ENCODE results near the gene CHMP2A.

The CHMP2A gene

DNA sequence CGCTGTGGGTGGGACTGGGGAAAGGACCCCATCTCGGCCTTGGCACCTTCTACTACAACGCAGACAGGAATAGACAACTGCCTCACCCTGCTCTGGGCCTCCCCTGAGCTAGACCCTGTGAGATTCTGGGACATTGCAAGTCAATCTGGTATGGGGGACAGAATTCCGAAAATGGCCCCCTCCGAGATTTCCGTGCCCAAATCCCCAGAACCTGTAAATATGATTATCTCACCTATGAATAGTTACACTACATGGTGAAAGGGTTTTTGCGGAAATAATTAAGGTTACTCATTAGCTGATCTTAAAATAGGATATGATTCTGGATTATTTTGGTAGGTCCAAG, 34.7 kb downstream of the CHMP2A start:
- peak overlapping the region; percentile 98 for H3K27ac Mint-ChIP-seq
- H3K36me3 Mint-ChIP-seq = peaks cover 17% of the 10 kb centered on the region
- H3K9me3 Mint-ChIP-seq = no peaks in the 10 kb centered on the region
- peaks cover 41% of the 10 kb centered on the region for H3K4me1 Mint-ChIP-seq
- CTCF ChIA-PET = interaction anchor here (0.7 to 7.4 kb wide), 17 partner anchors 8 to 337 kb away, joined by 3 to 109 read pairs (median 5); partner anchors contain the start of genes CHMP2A, TRIM28, ZNF324 and ZSCAN22
- DNase-seq = no peak
- H3K4me3 Mint-ChIP-seq = peak overlapping the region; percentile 91
- peaks cover 6% of the 10 kb centered on the region for H3K27me3 Mint-ChIP-seq

- peak; percentile 92 for DNase-seq
- Mint-ChIP-seq H3K4me1 (peaks cover 45% of the 10 kb centered on the region), H3K9me3 (no peaks in the 10 kb centered on the region), H3K4me3 (peak within 1 kb of the TSS; percentile 91), H3K27me3 (peaks cover 6% of the 10 kb centered on the region), H3K27ac (peak within 1 kb of the TSS; percentile 98), H3K36me3 (peaks cover 19% of the 10 kb centered on the region)
- CTCF ChIA-PET = interaction anchor here (0.7 to 7.4 kb wide), 21 partner anchors 9 to 336 kb away, joined by 3 to 109 read pairs (median 5); partner anchors contain the start of genes CHMP2A, TRIM28, ZNF324 and ZSCAN22
Observed at GRCh38 chr19:58519355-58520256, 35.3 kb downstream of the CHMP2A start, which contains the start of gene ZBTB45. Gene ZBTB45 (minus strand): TSS chr19:58519810. CDS start chr19:58517673, 2,137 bp downstream.

DNA sequence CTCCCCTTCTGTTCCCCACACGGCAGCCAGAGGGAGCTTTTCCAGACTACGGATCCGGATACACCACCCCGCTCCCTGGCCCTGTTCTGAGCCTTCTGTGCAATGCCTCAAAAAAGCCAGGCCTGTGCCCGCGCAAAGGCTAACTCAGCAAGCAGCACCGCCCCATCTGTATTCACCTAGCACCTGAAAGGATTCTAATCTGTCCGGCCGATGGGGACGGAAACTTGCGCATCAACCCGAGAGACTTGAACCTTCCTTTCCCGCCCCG, 35.9 kb downstream of the CHMP2A start:
- CTCF ChIA-PET = interaction anchor here (0.7 to 7.4 kb wide), 15 partner anchors 10 to 300 kb away, joined by 3 to 109 read pairs (median 6); partner anchors contain the start of genes CHMP2A and TRIM28
- peaks cover 20% of the 10 kb centered on the region for H3K36me3 Mint-ChIP-seq
- no peaks in the 10 kb centered on the region for H3K9me3 Mint-ChIP-seq
- peaks cover 50% of the 10 kb centered on the region for H3K4me1 Mint-ChIP-seq
- peak overlapping the region; percentile 98 for H3K27ac Mint-ChIP-seq
- H3K4me3 Mint-ChIP-seq = peak overlapping the region; percentile 91
- H3K27me3 Mint-ChIP-seq = peaks cover 6% of the 10 kb centered on the region
- peak; percentile 73 for DNase-seq

GRCh38 chr19:58518256-58519086, 36.4 kb downstream of the CHMP2A start:
- Mint-ChIP-seq H3K9me3 (no peaks in the 10 kb centered on the region), H3K27me3 (peaks cover 6% of the 10 kb centered on the region), H3K36me3 (peaks cover 21% of the 10 kb centered on the region), H3K4me1 (peaks cover 54% of the 10 kb centered on the region), H3K27ac (peak overlapping the region; percentile 98), H3K4me3 (peak overlapping the region; percentile 91)
- no peak for DNase-seq
- CTCF ChIA-PET = interaction anchor here (0.7 to 7.4 kb wide), 15 partner anchors 10 to 300 kb away, joined by 3 to 109 read pairs (median 6); partner anchors contain the start of genes CHMP2A and TRIM28

- H3K4me3 Mint-ChIP-seq = peak overlapping the region; percentile 33
- peaks cover 21% of the 10 kb centered on the region for H3K36me3 Mint-ChIP-seq
- H3K9me3 Mint-ChIP-seq = no peaks in the 10 kb centered on the region
- H3K27me3 Mint-ChIP-seq = peaks cover 6% of the 10 kb centered on the region
- H3K4me1 Mint-ChIP-seq = peaks cover 60% of the 10 kb centered on the region
- no peak overlapping the region for H3K27ac Mint-ChIP-seq
- CTCF ChIA-PET = interaction anchor here (1.3 to 7.4 kb wide), 4 partner anchors 37 to 62 kb away, joined by 4 to 109 read pairs (median 20); partner anchors contain the start of gene CHMP2A
- DNase-seq = no peak
Observed at GRCh38 chr19:58516964-58517833, 37.7 kb downstream of the CHMP2A start.

DNA sequence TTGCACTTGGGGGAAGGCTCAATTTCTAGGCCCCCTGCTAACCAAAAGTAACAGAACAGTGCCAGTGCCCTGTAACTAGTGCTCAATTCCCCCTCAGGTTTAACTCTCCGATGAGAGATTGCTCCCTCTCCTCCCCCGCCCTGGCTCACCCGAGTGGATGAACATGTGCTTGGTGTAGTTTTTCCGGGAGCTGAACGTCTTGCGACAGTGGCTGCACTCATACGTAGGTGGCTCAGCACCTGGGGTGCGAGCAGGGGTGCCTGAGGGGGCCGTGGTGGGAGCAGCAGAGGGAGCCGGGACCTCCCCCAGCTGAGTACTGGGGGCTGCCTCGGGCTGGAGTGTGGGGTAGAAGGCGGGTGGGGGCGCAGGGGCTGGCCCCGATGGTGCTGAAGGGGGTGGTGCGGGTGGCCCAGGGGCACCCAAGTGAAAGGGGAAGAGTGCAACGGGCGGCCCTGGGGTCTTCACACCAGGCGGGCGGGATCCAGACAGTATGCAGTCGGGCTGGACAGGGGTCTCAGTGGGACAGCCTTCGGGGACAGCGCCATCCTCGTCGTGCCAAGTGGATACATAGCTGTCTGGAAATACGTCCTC, 38.6 kb downstream of the CHMP2A start:
- Mint-ChIP-seq H3K4me1 (peaks cover 60% of the 10 kb centered on the region), H3K27me3 (peaks cover 6% of the 10 kb centered on the region), H3K36me3 (peaks cover 21% of the 10 kb centered on the region), H3K27ac (peak overlapping the region; percentile 73), H3K4me3 (peak overlapping the region; percentile 62), H3K9me3 (no peaks in the 10 kb centered on the region)
- no peak for DNase-seq
- CTCF ChIA-PET = interaction anchor here (1.3 to 7.4 kb wide), 2 partner anchors 38 to 63 kb away, joined by 4 to 109 read pairs; partner anchors contain the start of gene CHMP2A

- DNase-seq = no peak
- Mint-ChIP-seq H3K4me1 (peaks cover 56% of the 10 kb centered on the region), H3K9me3 (no peaks in the 10 kb centered on the region), H3K4me3 (peak overlapping the region; percentile 62), H3K27me3 (peaks cover 6% of the 10 kb centered on the region), H3K36me3 (peaks cover 21% of the 10 kb centered on the region), H3K27ac (peak overlapping the region; percentile 73)
- CTCF ChIA-PET = interaction anchor here (7.4 kb wide), 1 partner anchor 64 kb away, joined by 109 read pairs; no protein-coding TSS in a partner anchor
Observed at GRCh38 chr19:58515259-58515658, 39.6 kb downstream of the CHMP2A start.

DNA sequence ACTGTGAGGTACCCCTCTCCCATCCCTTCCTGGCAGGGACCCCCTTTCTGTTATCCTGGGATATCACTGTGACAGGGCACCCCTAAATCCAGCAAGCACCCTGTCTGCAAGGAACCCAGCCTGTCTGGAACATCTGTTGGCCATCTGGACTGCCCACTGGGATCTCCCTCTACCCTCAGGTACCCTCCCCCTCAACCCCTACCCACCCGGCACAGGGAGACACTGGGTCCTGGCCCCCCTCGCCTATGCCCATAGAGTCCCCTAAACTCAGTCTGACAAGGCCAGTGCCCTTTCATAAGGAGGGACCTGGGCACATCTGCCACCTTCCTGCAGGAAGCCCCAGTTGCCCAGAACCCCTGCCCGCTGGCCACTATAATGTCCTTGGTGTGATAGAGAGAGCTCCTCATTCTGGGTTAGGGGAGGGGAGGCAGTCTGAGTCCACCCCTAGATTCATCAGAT, 40.3 kb downstream of the CHMP2A start:
- Mint-ChIP-seq H3K4me1 (peaks cover 49% of the 10 kb centered on the region), H3K4me3 (peak overlapping the region; percentile 78), H3K36me3 (peaks cover 21% of the 10 kb centered on the region), H3K27ac (peak overlapping the region; percentile 85), H3K27me3 (peaks cover 2% of the 10 kb centered on the region), H3K9me3 (no peaks in the 10 kb centered on the region)
- no peak for DNase-seq
- CTCF ChIA-PET = interaction anchor here (0.7 to 2.0 kb wide), 13 partner anchors 19 to 114 kb away, joined by 3 to 21 read pairs (median 4); partner anchors contain the start of genes CHMP2A and TRIM28

- Mint-ChIP-seq H3K27me3 (no peaks in the 10 kb centered on the region), H3K4me3 (peak overlapping the region; percentile 78), H3K27ac (peak overlapping the region; percentile 85), H3K36me3 (peaks cover 19% of the 10 kb centered on the region), H3K4me1 (peaks cover 47% of the 10 kb centered on the region), H3K9me3 (no peaks in the 10 kb centered on the region)
- CTCF ChIA-PET = interaction anchor here (0.7 to 2.0 kb wide), 13 partner anchors 18 to 114 kb away, joined by 3 to 21 read pairs (median 4); partner anchors contain the start of genes CHMP2A and TRIM28
- DNase-seq = peak; percentile 97
Observed at GRCh38 chr19:58513694-58514563, 41.0 kb downstream of the CHMP2A start.

DNA sequence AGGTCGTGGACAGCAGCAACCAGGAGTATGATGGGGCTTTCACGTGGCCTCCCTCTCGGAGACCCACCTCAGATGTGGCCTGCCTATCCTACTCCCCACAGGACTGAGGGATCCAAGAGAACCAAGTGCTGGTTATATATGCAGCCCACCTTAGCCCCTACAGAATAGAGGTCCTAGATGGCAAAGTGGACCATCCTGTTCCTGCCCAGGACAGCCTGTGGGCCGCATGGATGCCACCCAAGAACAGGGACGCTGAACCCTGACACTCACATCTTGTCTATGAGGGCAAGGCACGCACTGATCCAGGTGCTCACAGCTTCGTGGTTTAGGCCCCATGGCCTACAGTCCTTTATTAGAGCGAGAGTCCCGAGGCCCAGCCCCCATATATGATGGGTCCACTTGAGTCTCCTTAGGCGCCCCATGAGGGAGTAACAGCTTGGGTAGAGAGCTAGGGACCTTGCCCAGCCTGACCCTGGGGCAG, 41.7 kb downstream of the CHMP2A start:
- Mint-ChIP-seq H3K4me3 (peak overlapping the region; percentile 46), H3K27ac (no peak overlapping the region), H3K36me3 (peaks cover 17% of the 10 kb centered on the region), H3K27me3 (no peaks in the 10 kb centered on the region), H3K9me3 (no peaks in the 10 kb centered on the region), H3K4me1 (peaks cover 40% of the 10 kb centered on the region)
- no peak for DNase-seq
- CTCF ChIA-PET = interaction anchor here (0.9 to 2.0 kb wide), 7 partner anchors 24 to 113 kb away, joined by 3 to 21 read pairs (median 5); partner anchors contain the start of genes CHMP2A and TRIM28

- H3K27me3 Mint-ChIP-seq = no peaks in the 10 kb centered on the region
- H3K27ac Mint-ChIP-seq = no peak within 1 kb of the TSS
- H3K4me3 Mint-ChIP-seq = no peak within 1 kb of the TSS
- H3K9me3 Mint-ChIP-seq = peaks cover 9% of the 10 kb centered on the region
- no peak for DNase-seq
- CTCF ChIA-PET = no interaction called here
- H3K4me1 Mint-ChIP-seq = peaks cover 30% of the 10 kb centered on the region
- peaks cover 18% of the 10 kb centered on the region for H3K36me3 Mint-ChIP-seq
Observed at GRCh38 chr19:58511353-58512208, 43.3 kb downstream of the CHMP2A start, which contains the start of gene SLC27A5. Gene SLC27A5 (minus strand): TSS chr19:58511992. CDS start chr19:58511955, 37 bp downstream.
